Measurements from ENCODE around the gene CCSER1. TPM values are rescaled to one million over a fixed set of nuclear protein-coding genes. Genes with fewer than 3 reads are reported as not detected.

The CCSER1 gene
- total and polyA plus RNA-seq, 2 donors (not counting 1 experiment from before 2014, with no cell fraction given): under 0.01 TPM; not detected in 1

GRCh38 chr4:90602726-90603125, 475.5 kb downstream of the CCSER1 start:
- no peak for TF ChIP-seq CTCF (conservative IDR thresholded peaks at IDR 0.05 in 1 of 2, IDR thresholded peaks at IDR 0.05 in 1 of 2; ENCODE audit: low read depth in 1 of 2, low read length in 2 of 2)
- TF ChIP-seq EZH2 (IDR thresholded peaks at IDR 0.05; ENCODE audit: low read length, missing control alignments): no peak
- Histone ChIP-seq H3K4me1 (ENCODE audit: control insufficient read depth, extremely low read depth, insufficient read depth, low read length) (no peaks in the 10 kb centered on the region), H3K27me3 (ENCODE audit: control insufficient read depth, insufficient read depth, low read length) (no peaks in the 10 kb centered on the region), H3K27ac (ENCODE audit: insufficient read depth, low read length) (no peak overlapping the region), H3K4me2 (ENCODE audit: extremely low read depth, insufficient read depth, low read length) (no peak overlapping the region), H2AFZ (ENCODE audit: low read length) (no peak overlapping the region), H3K9ac (ENCODE audit: insufficient read depth, low read length) (no peak overlapping the region), H3K9me3 (ENCODE audit: control insufficient read depth, insufficient read depth, low read depth, low read length) (no peaks in the 10 kb centered on the region), H3K79me2 (ENCODE audit: control insufficient read depth, insufficient read depth, low read length) (no peaks in the 10 kb centered on the region), H3K4me3 (replicated peaks in 1 of 4; ENCODE audit: control extremely low read depth in 1 of 4, insufficient read depth in 1 of 4, low read depth in 3 of 4, low read length in 4 of 4) (no peak overlapping the region), H3K36me3 (ENCODE audit: control insufficient read depth, insufficient read depth, low read length) (no peaks in the 10 kb centered on the region), H4K20me1 (ENCODE audit: control insufficient read depth, extremely low read depth, insufficient read depth, low read length) (no peaks in the 10 kb centered on the region)
- no peak for DNase-seq (ENCODE audit: low read depth in 2 of 2)

GRCh38 chr4:90603540-90603939, 476.3 kb downstream of the CCSER1 start:
- DNase-seq (ENCODE audit: low read depth in 2 of 2): no peak
- no peak overlapping the region for H3K27ac ChIP-seq (ENCODE audit: insufficient read depth, low read length)
- no peak for TF ChIP-seq CTCF (conservative IDR thresholded peaks at IDR 0.05 in 1 of 2, IDR thresholded peaks at IDR 0.05 in 1 of 2; ENCODE audit: low read depth in 1 of 2, low read length in 2 of 2)
- TF ChIP-seq EZH2 (IDR thresholded peaks at IDR 0.05; ENCODE audit: low read length, missing control alignments): no peak
- no peak overlapping the region for H3K4me2 ChIP-seq (ENCODE audit: extremely low read depth, insufficient read depth, low read length)
- H3K9ac ChIP-seq (ENCODE audit: insufficient read depth, low read length): no peak overlapping the region
- H4K20me1 ChIP-seq (ENCODE audit: control insufficient read depth, extremely low read depth, insufficient read depth, low read length): no peaks in the 10 kb centered on the region
- no peaks in the 10 kb centered on the region for H3K27me3 ChIP-seq (ENCODE audit: control insufficient read depth, insufficient read depth, low read length)
- H3K4me3 ChIP-seq (replicated peaks in 1 of 4; ENCODE audit: control extremely low read depth in 1 of 4, insufficient read depth in 1 of 4, low read depth in 3 of 4, low read length in 4 of 4): no peak overlapping the region
- H3K9me3 ChIP-seq (ENCODE audit: control insufficient read depth, insufficient read depth, low read depth, low read length): no peaks in the 10 kb centered on the region
- no peaks in the 10 kb centered on the region for H3K36me3 ChIP-seq (ENCODE audit: control insufficient read depth, insufficient read depth, low read length)
- H3K4me1 ChIP-seq (ENCODE audit: control insufficient read depth, extremely low read depth, insufficient read depth, low read length): no peaks in the 10 kb centered on the region
- H3K79me2 ChIP-seq (ENCODE audit: control insufficient read depth, insufficient read depth, low read length): no peaks in the 10 kb centered on the region
- H2AFZ ChIP-seq (ENCODE audit: low read length): no peak overlapping the region

GRCh38 chr4:90606781-90607180, 479.6 kb downstream of the CCSER1 start:
- H3K9ac ChIP-seq (ENCODE audit: insufficient read depth, low read length): no peak overlapping the region
- no peaks in the 10 kb centered on the region for H3K79me2 ChIP-seq (ENCODE audit: control insufficient read depth, insufficient read depth, low read length)
- no peak overlapping the region for H3K4me3 ChIP-seq (replicated peaks in 1 of 4; ENCODE audit: control extremely low read depth in 1 of 4, insufficient read depth in 1 of 4, low read depth in 3 of 4, low read length in 4 of 4)
- H3K4me1 ChIP-seq (ENCODE audit: control insufficient read depth, extremely low read depth, insufficient read depth, low read length): no peaks in the 10 kb centered on the region
- no peak overlapping the region for H3K4me2 ChIP-seq (ENCODE audit: extremely low read depth, insufficient read depth, low read length)
- H4K20me1 ChIP-seq (ENCODE audit: control insufficient read depth, extremely low read depth, insufficient read depth, low read length): no peaks in the 10 kb centered on the region
- DNase-seq (ENCODE audit: low read depth in 2 of 2): no peak
- H3K27ac ChIP-seq (ENCODE audit: insufficient read depth, low read length): no peak overlapping the region
- H3K9me3 ChIP-seq (ENCODE audit: control insufficient read depth, insufficient read depth, low read depth, low read length): no peaks in the 10 kb centered on the region
- TF ChIP-seq CTCF (conservative IDR thresholded peaks at IDR 0.05 in 1 of 2, IDR thresholded peaks at IDR 0.05 in 1 of 2; ENCODE audit: low read depth in 1 of 2, low read length in 2 of 2) (no peak), EZH2 (IDR thresholded peaks at IDR 0.05; ENCODE audit: low read length, missing control alignments) (no peak)
- H2AFZ ChIP-seq (ENCODE audit: low read length): no peak overlapping the region
- H3K27me3 ChIP-seq (ENCODE audit: control insufficient read depth, insufficient read depth, low read length): no peaks in the 10 kb centered on the region
- no peaks in the 10 kb centered on the region for H3K36me3 ChIP-seq (ENCODE audit: control insufficient read depth, insufficient read depth, low read length)

Measured in fibroblast of lung (primary cell).